Lung (tissue), 12 donors: ENCODE measurements around the gene P3H4. TPM values are rescaled to one million over a fixed set of nuclear protein-coding genes. Genes with fewer than 3 reads are reported as not detected.
A peak's percentile ranks its signal among the peaks of the same experiment; 100 is the strongest.

Experiments
- ATAC-seq: fragments of 200-7000 bp; cut with Tn5 transposase; one replicate; pipeline ENCODE4 v1.9.1; 2020; ENCODE audit warnings: moderate number of reproducible peaks; ENCODE audit not compliant: insufficient read depth, low FRiP score
- DNase-seq, 3 donors: peaks; one replicate each; pipeline ENCODE4 v3.0.0-alpha.2; 2013 to 2017
- H3K27ac ChIP-seq, 2 donors: one replicate each; pipeline ENCODE4 v1.5.1; 2013; ENCODE audit warnings: mild to moderate bottlenecking in 2 of 2, moderate library complexity in 2 of 2, control low read depth in 1 of 2, inconsistent platforms in 1 of 2, low read depth in 1 of 2, low read length in 1 of 2
- H3K27me3 ChIP-seq, 3 donors: one replicate each; pipeline ENCODE4 v1.5.1; 2013; ENCODE audit warnings: low read length in 2 of 3; ENCODE audit not compliant: control insufficient read depth in 3 of 3, insufficient read depth in 3 of 3
- H3K36me3 ChIP-seq, 4 donors: one replicate each; pipeline ENCODE4 v1.5.1; 2013; ENCODE audit warnings: low read length in 4 of 4, mild to moderate bottlenecking in 1 of 4, moderate library complexity in 1 of 4; ENCODE audit not compliant: control insufficient read depth in 4 of 4, insufficient read depth in 4 of 4
- H3K4me1 ChIP-seq, 5 donors: one replicate each; pipeline ENCODE4 v1.5.1; 2013; ENCODE audit warnings: low read length in 5 of 5, mild to moderate bottlenecking in 2 of 5, moderate library complexity in 1 of 5; ENCODE audit not compliant: control insufficient read depth in 5 of 5, insufficient read depth in 5 of 5
- H3K4me3 ChIP-seq: one replicate; pipeline ENCODE4 v1.5.1; 2013; ENCODE audit warnings: mild to moderate bottlenecking, control low read depth, moderate library complexity
- H3K9ac ChIP-seq, 2 donors: one replicate each; pipeline ENCODE4 v1.5.1; 2013; ENCODE audit warnings: low read length in 2 of 2, control low read depth in 1 of 2; ENCODE audit not compliant: insufficient read depth in 1 of 2
- H3K9me3 ChIP-seq, 4 donors: one replicate each; pipeline ENCODE4 v1.5.1; 2013; ENCODE audit warnings: low read length in 3 of 4, mild to moderate bottlenecking in 1 of 4, moderate library complexity in 1 of 4; ENCODE audit not compliant: control insufficient read depth in 4 of 4, insufficient read depth in 3 of 4
- WGBS, 2 donors: extraction: QIAGEN DNeasy Blood & Tissue Kit; methylation state at CpG; one replicate each; pipeline ENCODE4 v1.1.7; 2013; 5-methylcytosine and 5-hydroxymethylcytosine counted together
- polyA plus RNA-seq, 2 donors: library from polyadenylated mRNA; stranded (reverse); fragments of 200-250 nt; gene quantifications; one replicate each; pipeline ENCODE4 v1.2.1, GENCODE V29; 2013
- total RNA-seq, 2 donors: library from RNA; depleted of rRNA in 1 of 2; stranded (reverse); fragments of >200 nt in 1 of 2; gene quantifications; one replicate each; pipeline ENCODE4 v1.2.1, GENCODE V29; 2014 to 2021
- TF ChIP-seq, protein P1 (sequence below): IDR thresholded peaks from 2 replicates; pipeline ENCODE4 v1.5.1; 2012; ENCODE audit warnings: mild to moderate bottlenecking; ENCODE audit errors: control extremely low read depth, extremely low read depth
- donor health status: control.
- donor health status: control.
- donor health status: Bipolar disorder and iron deficiency.
- donor health status: healthy.
- donor health status: DM: yes; HTN: yes; CAD: no.

The P3H4 gene
- total and polyA plus RNA-seq, 4 donors: 6.8 to 13.2 (median 11.0) TPM

DNA sequence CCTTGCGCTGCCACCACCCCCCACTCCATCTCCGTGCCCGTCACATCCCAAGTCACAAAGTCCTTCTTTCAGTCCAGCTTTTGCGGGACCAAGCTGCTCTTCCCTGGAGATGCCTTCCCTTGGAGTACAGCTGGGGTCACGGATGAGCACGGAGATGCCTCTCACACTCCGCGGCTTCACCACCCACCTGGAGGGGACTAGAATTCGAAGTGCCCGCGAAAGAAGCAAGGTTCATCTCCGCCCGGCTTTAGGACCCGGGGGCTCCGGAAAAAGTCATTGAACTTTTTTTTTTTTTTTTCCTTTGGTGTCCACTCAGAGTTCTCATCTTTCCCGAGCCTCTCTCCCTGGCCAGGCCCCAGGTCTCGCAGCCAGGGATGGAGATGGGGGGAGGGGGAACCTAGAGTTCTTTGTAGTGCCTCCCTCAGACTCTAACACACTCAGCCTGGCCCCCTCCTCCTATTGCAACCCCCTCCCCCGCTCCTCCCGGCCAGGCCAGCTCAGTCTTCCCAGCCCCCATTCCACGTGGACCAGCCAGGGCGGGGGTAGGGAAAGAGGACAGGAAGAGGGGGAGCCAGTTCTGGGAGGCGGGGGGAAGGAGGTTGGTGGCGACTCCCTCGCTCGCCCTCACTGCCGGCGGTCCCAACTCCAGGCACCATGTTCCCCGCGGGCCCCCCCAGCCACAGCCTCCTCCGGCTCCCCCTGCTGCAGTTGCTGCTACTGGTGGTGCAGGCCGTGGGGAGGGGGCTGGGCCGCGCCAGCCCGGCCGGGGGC, 817 bp upstream of the P3H4 start, which contains the start of gene FKBP10:
Gene FKBP10, plus strand, starts transcription at position 624 of the 771 bp plus-strand sequence. Its CDS starts 31 bp downstream, at position 655.
- H3K27ac ChIP-seq: peak within 1 kb of the TSS in 1 of 2 donors; percentile 64
- TF ChIP-seq, protein P1, sequence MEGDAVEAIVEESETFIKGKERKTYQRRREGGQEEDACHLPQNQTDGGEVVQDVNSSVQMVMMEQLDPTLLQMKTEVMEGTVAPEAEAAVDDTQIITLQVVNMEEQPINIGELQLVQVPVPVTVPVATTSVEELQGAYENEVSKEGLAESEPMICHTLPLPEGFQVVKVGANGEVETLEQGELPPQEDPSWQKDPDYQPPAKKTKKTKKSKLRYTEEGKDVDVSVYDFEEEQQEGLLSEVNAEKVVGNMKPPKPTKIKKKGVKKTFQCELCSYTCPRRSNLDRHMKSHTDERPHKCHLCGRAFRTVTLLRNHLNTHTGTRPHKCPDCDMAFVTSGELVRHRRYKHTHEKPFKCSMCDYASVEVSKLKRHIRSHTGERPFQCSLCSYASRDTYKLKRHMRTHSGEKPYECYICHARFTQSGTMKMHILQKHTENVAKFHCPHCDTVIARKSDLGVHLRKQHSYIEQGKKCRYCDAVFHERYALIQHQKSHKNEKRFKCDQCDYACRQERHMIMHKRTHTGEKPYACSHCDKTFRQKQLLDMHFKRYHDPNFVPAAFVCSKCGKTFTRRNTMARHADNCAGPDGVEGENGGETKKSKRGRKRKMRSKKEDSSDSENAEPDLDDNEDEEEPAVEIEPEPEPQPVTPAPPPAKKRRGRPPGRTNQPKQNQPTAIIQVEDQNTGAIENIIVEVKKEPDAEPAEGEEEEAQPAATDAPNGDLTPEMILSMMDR: no peak
- 4% methylated on average over 34 to 35 of the region's 35 CpGs for WGBS, 2 donors
- H3K36me3 ChIP-seq: peaks cover 0 to 8% (median 1%) of the 10 kb centered on the region in 4 donors
- peak within 1 kb of the TSS; percentile 79 for H3K4me3 ChIP-seq
- DNase-seq (peak; percentile 95 to 97 (median 97)), ATAC-seq (peak; percentile 49)
- no peaks in the 10 kb centered on the region for H3K27me3 ChIP-seq
- H3K9ac ChIP-seq: peak within 1 kb of the TSS; percentile 46 to 66
- H3K4me1 ChIP-seq: peaks cover 0 to 23% (median 13%) of the 10 kb centered on the region in 5 donors
- H3K9me3 ChIP-seq: no peaks in the 10 kb centered on the region

DNA sequence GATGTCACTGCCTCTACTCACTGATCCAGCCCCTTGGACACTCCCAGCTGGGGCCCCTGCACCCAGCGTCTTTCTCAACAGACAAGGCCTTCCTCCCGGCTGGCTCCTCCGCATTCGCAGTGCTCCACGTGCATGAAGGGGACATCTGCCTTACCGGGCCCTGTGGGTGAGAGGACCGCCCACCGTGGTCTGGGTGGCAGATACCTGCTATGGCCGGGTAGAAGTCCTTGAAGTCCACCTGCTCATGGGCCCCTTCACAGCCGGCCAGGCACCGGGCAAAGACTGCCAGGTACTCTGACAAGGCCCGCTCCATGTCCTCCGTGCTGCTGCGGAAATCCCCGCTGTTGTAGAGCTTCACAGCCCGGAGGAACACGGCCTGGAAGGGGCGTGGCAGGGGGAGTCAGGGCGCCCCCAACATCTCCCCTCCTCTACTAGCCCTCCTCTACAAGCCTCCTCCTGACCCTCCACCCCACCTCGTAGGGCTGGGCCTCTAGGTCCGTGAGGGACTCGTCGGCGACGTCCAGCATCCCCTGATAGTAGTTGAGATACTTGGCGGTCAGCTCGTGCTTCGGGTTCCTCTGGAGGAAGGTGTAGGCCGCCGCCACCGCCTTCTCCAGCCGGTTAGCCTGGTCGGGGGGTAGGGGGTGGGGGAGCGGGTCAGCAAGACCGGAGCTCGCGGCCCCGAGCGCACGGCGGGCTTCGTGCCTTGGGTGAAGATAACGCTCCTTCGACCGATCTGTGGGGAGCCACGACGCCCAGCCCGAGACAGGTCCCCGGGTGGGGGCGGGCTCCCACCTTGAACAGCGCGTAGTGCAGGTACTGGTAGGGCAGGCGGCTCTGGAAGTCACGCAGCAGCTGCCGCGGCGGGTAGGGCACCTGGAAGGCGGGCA, 845 bp downstream of the P3H4 start:
- Histone ChIP-seq H3K9ac (peak overlapping the region in 1 of 2 donors; percentile 23), H3K4me1 (peaks cover 0 to 23% (median 13%) of the 10 kb centered on the region in 5 donors), H3K9me3 (no peaks in the 10 kb centered on the region), H3K4me3 (peak overlapping the region; percentile 79), H3K27me3 (no peaks in the 10 kb centered on the region), H3K36me3 (peaks cover 0 to 6% (median 1%) of the 10 kb centered on the region in 4 donors), H3K27ac (peak overlapping the region in 1 of 2 donors; percentile 64)
- 31% methylated on average over 58 of the region's 58 CpGs for WGBS, 2 donors
- DNase-seq: no peak
- no peak for ATAC-seq
- TF ChIP-seq, protein P1: no peak

DNA sequence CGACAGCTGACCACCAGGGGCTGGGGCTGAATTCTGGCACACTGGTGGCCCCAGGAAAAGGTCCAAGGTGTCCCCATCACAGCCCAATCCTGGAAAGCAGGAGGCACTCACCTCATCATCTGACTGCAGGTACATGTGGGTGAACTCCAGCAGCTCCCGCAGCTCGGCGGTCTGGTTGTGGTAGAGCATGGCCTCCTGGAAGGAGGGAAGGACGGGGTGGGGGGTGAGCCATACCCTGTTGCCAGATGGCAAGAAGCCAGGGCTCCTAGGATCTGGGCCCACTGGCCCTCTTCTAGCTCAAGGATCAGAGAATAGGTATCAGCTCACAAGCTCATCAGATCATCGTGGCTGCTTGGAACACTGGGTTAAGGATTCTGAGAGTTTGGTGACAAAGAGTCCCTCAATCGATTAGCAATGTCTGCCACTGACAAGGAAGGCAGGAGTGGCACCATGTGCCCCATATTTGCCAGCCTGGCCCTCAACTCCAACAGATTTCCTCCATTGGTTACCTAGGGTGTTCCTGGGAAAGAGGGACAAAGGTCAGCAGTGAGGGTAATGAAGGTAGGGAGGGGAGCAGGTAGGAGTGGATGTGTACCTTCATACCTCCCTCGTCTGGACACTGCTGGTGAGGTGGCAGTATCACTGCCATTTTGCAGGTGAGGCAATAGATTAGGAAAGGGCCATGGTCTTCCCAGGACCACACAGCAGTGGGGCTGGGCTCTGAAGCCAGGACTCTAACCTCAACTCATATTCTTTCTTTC, 4.9 kb downstream of the P3H4 start:
- ATAC-seq: no peak

More for the DNA sequence above, 4.9 kb downstream of the P3H4 start:
- Histone ChIP-seq H3K4me3 (no peak overlapping the region), H3K4me1 (peaks cover 0 to 14% (median 10%) of the 10 kb centered on the region in 5 donors), H3K27me3 (no peaks in the 10 kb centered on the region), H3K9ac (no peak overlapping the region), H3K36me3 (peaks cover 0 to 10% (median 4%) of the 10 kb centered on the region in 4 donors), H3K9me3 (no peaks in the 10 kb centered on the region), H3K27ac (no peak overlapping the region)
- TF ChIP-seq, protein P1: no peak
- 91 to 93% methylated on average over 8 of the region's 8 CpGs for WGBS, 2 donors
- no peak for DNase-seq
